ENCODE results near the gene OR6A2.

OR6A2 gene

DNA sequence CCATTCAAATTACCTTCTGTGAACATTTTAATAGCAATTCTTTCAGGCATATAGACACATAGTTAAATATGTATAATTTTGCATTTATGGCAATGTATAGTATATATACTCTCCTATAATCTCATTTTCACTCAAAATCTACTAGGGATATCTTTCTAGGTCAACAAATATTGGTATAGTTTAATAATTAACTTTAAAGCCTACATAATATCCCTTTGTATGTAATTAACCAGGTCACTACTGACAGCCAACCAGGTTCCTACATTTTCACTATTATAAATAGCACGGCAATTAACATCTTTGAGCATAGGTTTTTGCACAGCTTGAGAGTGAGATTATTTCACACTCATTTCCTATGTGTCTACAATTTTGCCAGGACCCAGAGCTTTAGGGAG is 43.5 kb downstream of the OR6A2 start:
- peak; percentile 36 for DNase-seq

DNA sequence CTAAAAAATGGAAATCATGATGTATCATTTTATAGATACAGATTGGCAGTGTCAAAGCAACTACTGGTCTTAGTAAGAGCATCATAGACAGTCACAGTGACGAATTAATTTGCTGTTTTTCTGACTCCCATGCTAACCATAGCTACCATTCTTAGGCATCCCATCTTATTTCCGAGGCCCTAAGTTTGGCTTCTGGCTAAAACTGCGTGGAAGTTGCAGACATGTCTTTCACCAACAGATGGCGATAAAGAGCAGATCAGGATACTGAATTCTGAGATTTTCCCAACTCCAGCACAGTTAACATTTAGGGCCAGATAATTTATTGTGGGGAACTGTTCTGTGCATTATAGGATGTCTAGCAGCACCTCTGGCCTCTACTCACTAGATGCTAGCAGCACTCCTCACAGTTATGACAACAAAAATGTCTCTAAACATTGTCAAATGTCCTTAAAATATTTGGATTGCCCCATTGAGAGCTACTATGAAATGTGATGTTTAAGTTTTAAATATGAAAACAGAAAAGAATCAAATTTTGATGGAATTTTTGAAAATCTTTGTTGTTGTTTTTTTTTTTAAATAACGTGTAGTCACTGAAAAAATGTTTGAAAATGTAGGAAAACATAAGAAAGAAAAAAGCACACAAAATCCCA is 44.1 kb downstream of the OR6A2 start:
- DNase-seq, result peak; percentile 55

DNA sequence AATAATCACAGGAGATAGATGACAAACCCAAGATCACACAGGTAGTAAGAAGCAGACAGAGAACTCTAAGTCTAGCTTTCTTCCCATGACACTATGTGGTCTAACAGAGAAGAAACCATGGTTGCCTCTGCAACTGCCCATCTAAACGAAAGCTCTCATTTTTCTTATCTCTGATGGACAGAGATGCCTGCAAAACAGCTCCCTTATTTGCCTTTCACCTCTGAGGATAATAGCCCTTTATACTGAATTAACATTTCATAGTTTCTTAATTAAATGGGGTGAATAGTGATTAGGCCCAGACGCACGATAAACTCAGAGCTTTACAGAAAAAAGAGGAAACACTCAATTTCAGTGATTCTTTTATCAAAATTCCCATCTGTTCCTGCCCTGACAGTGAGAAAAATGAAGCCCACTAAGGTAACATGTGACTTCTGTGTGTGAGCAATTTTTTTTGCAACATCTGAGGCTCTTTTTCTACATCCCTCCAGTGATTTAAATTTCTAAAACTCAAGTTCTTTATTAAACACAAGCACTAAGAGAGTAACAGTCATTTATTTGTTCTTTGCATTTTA is 52.3 kb downstream of the OR6A2 start:
- DNase-seq, result no peak

DNA sequence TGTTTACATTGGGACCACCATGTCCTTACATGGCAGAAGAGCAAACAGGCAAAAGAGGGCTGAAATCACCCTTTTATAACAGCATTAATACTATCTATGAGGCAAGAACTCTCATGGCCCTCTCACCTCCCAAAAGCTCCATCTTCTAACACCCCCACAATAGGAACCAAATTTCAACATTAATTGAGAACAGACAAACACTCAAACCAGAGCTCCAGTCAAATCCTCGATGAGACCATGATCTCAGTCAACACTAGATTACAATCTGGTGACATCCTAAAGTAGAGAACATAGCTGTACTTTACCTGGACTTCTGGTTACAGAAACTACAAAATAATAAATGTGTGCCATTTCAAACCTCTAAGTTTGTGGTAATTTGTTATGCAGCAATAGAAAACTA is 52.9 kb downstream of the OR6A2 start:
- DNase-seq, result no peak

DNA sequence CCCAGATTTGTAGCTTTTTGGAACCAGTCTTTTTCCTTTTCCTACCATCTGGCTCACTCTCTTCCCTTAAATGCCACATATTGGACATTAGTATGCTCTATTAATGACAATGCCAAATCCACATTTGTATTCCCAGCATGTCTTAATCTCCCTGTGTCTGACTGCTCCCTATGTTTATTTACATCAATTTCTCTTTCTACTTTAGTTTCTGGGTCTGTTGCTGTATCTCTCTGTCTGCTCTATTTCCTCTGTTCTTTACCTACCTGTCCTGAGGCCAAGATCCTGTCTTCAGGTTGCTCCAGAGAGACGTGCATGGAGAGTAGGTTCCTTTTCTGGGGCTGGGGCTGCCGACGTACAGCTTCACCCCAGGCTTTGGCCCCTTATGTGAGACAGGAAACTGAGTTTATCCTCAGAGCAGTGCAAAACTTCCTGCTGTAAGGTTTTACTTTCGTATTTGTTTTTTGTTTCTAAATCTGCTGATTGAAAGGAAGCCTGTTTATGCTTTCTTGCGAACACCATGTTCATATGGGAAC is 53.3 kb downstream of the OR6A2 start:
- no peak for DNase-seq

GRCh38 chr11:6745465-6746015 is 53.9 kb downstream of the OR6A2 start:
- no peak for DNase-seq

DNA sequence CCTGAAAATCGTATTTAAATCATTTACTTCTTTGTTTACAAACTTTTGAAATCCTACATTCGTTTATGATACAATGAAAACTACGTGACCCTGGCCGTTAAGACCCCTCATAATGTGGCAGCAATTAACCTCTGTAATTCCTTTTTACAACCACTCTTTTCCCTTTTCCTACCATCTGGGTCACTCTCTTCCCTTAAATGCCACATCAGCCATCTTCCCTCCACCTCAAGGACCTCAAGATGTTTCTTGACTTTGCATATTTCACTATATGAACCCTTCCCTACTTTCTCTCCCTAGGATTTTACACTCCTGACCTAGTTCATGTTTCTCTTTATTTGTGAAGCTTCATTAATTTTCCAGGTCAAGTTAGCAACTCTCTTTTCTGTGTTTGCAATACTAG is 54.5 kb downstream of the OR6A2 start:
- DNase-seq, result no peak

- DNase-seq, result no peak
These were observed 57.2 kb downstream of the OR6A2 start for GRCh38 chr11:6742260-6742659.

Measured in DMS53 (cell line).